GM19467 (cell line): ENCODE results near the gene VWA7.
A peak's percentile ranks its signal among the peaks of the same experiment; 100 is the strongest.
"Not testable (repeated sequence)": the region's sequence is repeated elsewhere in the genome, so short reads cannot be mapped to it uniquely, and the experiment has no call there.

Experiments
- ATAC-seq: cut with Tn5 transposase; IDR thresholded peaks from one replicate; pipeline ENCODE4 v1.9.1; 2021; ENCODE audit warnings: mild to moderate bottlenecking, moderate library complexity; ENCODE audit not compliant: unreplicated experiment

VWA7 gene

DNA sequence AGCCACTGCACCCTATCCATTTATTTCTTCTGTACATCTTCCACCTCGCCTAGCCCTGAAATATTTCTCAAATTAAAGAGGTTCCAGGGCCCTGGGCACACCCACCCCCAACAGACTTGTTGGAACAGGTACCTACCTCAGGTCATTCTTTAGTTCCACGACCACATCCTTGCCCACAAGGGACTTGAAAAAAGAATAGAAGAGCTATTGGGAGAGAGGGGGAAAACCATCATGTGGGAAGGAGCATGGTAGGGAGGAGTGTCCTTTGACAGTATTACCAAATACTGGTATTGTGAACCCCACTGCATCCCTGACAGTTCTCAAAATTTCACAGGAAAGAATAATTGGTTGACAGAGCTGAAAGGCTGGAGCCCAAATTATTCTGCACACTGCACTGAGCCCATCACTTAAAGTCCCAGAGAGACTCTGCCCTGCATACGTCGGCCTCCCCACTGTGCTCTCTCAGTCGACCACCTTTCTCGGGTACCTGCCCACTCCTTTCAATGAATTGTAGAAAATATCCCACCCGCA lies 28.9 kb upstream of the VWA7 start:
- ATAC-seq = peak; percentile 19

DNA sequence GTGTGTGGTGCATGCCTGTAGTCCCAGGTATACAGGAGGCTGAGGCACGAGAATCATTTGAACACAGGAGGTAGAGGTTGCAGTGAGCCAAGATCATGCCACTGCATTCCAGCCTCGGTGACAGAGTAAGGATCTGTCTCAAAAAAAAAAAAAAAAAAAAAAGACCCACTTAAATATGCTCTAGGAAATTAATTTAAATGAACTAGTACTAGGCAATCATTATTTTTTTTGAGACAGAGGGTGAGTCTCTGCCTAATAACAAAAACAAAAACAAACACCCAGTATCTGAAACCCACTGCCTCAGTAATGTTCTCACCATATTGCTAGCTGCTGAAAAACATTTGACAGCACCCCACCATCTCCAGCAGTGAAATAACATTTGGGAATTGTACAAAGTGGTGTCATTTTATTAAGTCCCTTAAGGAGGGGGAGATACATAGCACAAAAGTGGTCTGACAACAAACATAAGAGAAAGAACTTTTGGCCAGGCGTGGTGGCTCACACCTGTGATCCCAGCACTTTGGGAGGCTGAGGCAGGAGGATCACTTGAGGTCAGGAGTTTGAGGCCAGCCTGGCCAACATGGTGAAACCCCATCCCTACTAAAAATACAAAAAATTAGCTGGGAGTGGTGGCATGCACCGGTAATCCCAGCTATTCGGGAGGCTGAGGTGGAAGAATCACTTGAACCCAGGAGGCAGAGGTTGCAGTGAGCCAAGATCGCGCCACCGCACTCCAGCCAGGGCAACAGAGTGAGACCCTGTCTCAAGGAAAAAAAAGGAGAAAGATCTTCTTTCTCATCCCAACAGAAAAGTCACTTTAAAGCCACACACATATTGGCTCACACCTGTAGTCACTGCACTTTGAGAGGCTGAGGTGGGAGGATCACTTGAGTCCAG lies 24.2 kb upstream of the VWA7 start:
- ATAC-seq = not testable (repeated sequence)

- ATAC-seq = no peak
These were observed 22.7 kb upstream of the VWA7 start for GRCh38 chr6:31799781-31800180.

DNA sequence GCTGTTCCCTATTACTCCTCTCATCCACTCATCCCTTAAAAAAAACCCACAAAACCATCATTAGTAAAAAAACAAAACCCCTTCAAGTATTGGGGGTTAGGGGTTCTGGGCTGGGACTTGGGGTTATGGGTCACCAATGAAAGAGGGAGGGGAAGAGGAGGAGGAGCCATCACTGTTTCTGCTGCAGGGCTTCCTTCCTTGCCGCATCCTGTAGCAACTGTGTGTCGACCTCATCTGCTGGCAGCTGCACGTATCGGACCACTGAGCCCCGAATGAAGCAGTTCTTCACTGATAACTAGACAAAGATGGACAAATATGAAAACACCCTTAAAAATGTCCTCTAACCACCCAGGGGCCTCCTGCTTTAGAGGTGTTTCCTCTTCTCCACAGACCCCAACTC lies 20.5 kb upstream of the VWA7 start:
- ATAC-seq = no peak

DNA sequence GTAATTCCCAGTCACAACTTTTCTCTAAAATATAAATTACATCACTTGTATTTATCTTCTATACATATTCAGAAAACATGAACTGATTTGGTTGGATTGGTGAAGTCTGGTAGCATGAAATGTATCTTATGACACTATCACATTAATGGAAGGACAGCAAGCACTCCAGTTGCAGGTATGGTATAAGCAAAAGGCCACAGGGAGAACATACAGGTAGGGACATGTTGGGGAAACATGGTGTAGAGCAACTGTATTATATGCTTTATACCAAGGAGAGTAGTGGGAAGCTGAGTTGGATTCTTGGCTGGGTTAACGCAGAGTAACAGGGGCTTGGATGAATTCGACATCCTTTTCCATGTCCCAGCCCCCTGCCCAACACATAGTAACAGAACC lies 19.9 kb upstream of the VWA7 start:
- ATAC-seq = no peak

- peak; percentile 68 for ATAC-seq
These were observed 18.6 kb upstream of the VWA7 start, which contains the start of gene VARS1 for GRCh38 chr6:31795616-31796298. Gene VARS1, minus strand, starts transcription at chr6:31795752. Its CDS starts 535 bp downstream, at chr6:31795217.

GRCh38 chr6:31794866-31795615 lies 17.9 kb upstream of the VWA7 start:
- ATAC-seq = no peak

DNA sequence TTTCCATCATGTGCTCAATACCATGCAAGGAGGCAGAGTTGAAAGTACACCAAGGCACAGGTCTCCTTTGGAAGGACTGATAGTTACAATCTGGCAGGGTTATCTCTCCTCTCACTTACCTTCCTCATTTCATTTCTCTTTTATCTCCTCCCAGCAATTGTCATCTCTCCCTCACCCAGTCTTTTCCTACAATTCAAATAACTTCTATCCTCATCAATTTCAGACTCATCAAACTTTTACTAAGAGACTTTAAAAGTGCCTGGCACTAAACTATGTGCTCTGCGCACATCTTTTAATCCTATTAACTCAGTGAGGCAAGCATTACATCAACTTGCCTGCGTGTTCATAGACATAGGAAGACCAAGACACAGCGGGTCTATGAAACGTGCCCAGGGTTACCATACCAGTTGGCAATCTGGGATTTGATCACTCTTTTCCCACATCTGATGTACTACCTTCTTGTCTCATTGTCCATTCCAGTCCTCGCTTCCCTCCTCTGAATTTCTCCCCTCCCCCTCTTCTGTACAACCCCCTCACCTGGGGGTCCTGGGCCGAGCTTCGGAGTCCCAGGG lies 17.3 kb upstream of the VWA7 start:
- no peak for ATAC-seq

DNA sequence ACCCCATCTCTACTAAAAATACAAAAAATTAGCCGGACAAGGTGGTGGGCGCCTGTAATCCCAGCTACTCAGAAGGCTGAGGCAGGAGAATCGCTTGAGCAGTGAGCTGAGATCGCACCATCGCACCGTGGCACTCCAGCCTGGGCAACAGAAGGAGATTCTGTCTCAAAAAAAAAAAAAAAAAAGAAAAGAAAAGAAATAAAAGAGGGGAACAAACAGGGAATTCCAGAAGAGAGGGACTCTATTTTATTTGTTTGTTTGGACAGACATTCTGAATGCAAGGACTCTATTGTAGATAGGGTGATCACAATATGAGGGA lies 16.8 kb upstream of the VWA7 start:
- not testable (repeated sequence) for ATAC-seq

GRCh38 chr6:31792761-31793171 lies 15.6 kb upstream of the VWA7 start:
- ATAC-seq = no peak

DNA sequence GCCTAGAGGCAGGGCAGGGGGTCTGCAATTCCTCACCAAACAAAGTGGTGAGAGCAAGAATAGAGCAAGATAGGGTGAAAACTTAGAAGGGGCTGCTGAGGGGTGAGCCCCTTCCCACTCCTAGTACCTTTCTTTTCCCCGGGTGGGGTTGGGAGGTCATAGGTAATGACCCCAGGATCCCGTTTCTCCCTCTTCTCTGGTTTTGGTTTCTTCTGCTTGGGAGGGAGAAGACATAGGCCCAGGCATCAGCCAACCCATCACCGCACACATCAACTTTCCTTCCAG lies 14.9 kb upstream of the VWA7 start:
- ATAC-seq = no peak

GRCh38 chr6:31791324-31792089 lies 14.4 kb upstream of the VWA7 start:
- no peak for ATAC-seq

GRCh38 chr6:31785475-31785874 lies 8.3 kb upstream of the VWA7 start:
- ATAC-seq = no peak

DNA sequence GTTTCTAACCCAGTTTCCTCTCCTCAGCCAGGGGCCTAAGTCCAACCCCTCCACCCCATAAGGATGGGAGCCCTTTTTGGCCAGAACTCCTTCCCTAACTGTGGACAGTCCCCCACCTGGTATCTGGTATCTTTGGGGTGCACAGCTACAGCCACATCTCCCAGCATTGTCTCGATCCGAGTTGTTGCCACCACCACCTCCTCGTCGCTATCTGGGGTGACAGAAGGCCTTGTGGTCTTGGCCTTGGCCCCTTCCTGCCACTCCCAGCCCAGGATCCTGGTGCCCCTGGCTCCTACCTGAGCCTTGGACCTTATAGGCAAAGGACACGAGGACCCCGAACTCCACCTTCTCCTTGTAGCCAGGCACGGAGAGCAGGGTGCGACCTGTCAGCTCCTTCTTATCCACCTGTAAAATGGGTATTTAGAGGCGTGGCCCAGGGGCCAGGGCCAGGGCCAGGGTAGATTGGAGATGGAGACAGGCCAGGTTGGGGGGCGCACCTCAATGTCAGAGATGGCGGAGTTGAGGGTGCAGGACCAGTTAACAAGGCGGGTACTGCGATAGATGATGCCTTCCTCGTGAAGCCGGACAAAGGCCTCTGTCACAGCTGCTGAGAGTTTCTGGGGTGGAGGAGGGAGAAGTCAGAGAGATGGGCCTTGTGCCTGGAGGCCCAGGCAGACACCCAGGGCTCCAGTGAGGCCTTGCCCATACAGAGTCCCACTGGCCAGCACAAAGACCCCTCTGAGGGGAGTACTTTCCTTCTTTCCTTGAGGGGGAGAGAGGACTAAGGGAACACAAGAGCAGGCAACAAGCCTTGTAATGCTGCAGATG lies 7.2 kb upstream of the VWA7 start:
- no peak for ATAC-seq

- no peak for ATAC-seq
These were observed 5.2 kb upstream of the VWA7 start for GRCh38 chr6:31782126-31782855.

DNA sequence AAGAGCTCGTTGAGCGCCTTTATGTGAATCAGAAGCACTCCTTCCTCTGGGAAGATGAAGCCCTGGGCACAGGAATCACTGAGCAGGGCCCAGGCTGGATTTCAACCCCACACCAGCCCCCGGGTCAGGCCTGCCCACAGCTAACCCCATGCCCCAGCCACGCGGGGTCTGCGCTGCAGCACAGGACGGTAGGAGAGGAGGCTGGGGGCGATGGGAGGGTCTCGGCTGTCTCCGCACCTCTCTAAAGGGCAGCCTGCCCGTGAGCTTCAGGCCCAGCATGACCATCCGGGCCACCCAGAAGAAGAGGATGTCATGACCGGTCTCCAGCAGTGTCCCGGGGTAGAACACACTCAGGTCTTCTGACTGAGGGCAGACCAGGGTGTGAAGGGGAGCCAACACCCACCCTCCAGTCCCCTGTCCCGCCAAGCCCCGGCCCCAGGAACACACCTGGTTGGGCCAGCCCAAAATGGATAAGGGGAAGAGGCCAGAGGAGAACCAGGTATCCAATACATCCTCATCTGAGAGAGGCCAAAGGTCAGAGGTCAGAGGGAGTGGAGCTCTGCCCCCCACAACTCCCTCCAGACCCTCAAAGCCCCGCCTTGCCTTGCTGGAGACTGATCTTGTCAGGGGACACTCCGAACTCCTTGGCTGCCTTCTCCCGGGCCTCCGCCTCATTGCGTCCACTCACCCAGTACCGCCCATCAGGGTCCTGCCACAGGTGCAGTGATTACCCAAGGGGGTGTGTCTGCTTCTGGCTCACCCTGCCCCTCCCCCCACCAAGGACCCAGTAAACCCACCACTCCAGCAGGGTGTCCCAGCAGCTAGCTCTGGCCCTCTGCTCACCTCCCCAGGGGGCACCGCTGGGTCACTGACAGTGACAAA lies 4.4 kb upstream of the VWA7 start:
- no peak for ATAC-seq

DNA sequence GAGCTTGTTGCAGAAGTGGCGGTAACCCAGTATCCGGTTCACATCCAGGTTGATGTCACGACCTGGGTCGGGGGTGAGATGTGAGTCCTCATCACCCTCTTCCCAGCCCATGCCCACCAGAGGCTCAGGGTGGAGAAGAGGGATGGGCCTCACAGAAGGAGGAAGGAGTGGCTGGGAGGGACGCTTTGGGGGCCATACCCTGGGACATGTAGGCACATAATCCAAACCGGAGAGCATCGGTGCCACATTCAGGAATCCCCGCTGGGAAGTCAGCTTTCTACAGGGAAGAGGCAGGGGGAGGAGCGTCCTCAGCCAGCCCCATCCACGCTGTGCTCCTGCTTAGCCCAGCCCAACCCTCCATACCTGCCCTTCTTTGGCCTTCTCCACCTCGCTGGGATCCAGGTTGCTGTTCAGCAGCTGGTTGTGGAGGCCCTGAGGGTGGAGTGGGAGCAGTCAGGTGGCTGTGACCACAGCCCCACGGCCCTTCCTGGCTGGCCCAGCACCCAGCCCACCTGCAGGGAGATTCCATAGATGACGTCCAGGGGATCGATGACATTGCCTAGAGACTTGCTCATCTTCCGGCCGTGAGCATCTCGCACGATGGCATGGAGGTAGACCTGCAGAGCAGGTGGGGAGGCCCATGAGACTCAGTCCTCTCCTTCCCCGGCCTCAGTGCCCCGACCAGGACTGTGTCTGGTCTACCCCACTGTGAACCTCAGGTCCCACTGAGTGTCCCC lies 3.5 kb upstream of the VWA7 start:
- ATAC-seq = no peak
